ENCODE results near the gene NELFE.
"Not testable (repeated sequence)": the region's sequence is repeated elsewhere in the genome, so short reads cannot be mapped to it uniquely, and the experiment has no call there.

DNA sequence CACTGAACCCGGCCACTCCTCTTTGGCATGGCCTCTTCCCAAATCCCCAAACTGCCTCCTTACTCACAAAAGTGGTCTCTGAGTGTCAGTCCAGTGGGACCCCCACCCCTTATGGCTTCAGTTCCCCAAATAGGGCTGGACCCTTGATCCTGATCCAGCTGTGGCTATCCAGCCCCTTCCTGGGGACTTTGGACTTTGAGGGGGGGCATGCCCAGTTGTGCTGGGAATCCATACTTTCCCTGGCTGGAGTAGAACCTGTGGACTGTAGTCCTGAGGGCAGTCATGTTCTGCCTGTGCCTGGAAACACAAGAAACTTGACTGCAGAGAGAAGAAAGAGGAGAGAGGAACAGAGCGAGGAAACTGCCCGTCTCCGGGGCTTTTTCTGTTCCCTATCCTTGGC, 45.6 kb upstream of the NELFE start:
- TF ChIP-seq EP300, POLR2A (IDR thresholded peaks at IDR 0.05): not testable (repeated sequence)

Data from tibial nerve (tissue), 3 donors.